ENCODE results near the gene TENM4.

Gene TENM4

GRCh38 chr11:78800756-78801155 is 640.1 kb downstream of the TENM4 start:
- no peak for DNase-seq (ENCODE audit: extremely low spot score)
- ChIA-PET CTCF (interaction anchor here (0.6 to 1.4 kb wide), 6 partner anchors 9 to 301 kb away, joined by 3 to 5 read pairs (median 3); no protein-coding TSS in a partner anchor), POLR2A (interaction anchor here (1.0 kb wide), 1 partner anchor 10 kb away, joined by 3 read pairs; no protein-coding TSS in a partner anchor)
- TF ChIP-seq SP1 (IDR thresholded peaks at IDR 0.05): no peak
- no peak for TF ChIP-seq FOXM1 (IDR thresholded peaks at IDR 0.05; ENCODE audit: borderline replicate concordance)
- TF ChIP-seq FOXK2 (IDR thresholded peaks at IDR 0.05): no peak
- TF ChIP-seq PKNOX1 (IDR thresholded peaks at IDR 0.05): no peak
- no peak for TF ChIP-seq ARNT (IDR thresholded peaks at IDR 0.05)
- TF ChIP-seq FOXA1 (IDR thresholded peaks at IDR 0.05): no peak
- TF ChIP-seq ZNF384 (IDR thresholded peaks at IDR 0.05): no peak
- no peak for TF ChIP-seq L3MBTL2 (conservative IDR thresholded peaks at IDR 0.05)
- no peak for TF ChIP-seq ELF4 (IDR thresholded peaks at IDR 0.05)
- no peak for TF ChIP-seq CTBP1 (IDR thresholded peaks at IDR 0.05; ENCODE audit: borderline replicate concordance)
- no peak for TF ChIP-seq HDGF (IDR thresholded peaks at IDR 0.05; ENCODE audit: borderline replicate concordance)
- TF ChIP-seq BHLHE40 (IDR thresholded peaks at IDR 0.05; ENCODE audit: borderline replicate concordance): no peak
- TF ChIP-seq NFRKB (IDR thresholded peaks at IDR 0.05): no peak

- POLR2A ChIA-PET: no interaction called here
- CTCF ChIA-PET: interaction anchor here (0.6 to 3.4 kb wide), 7 partner anchors 8 to 155 kb away, joined by 3 to 22 read pairs (median 4); no protein-coding TSS in a partner anchor
- no peak for DNase-seq (ENCODE audit: extremely low spot score)
- TF ChIP-seq ZNF384 (IDR thresholded peaks at IDR 0.05) (no peak), NFRKB (IDR thresholded peaks at IDR 0.05) (no peak), ELF4 (IDR thresholded peaks at IDR 0.05) (no peak), HDGF (IDR thresholded peaks at IDR 0.05; ENCODE audit: borderline replicate concordance) (no peak), SP1 (IDR thresholded peaks at IDR 0.05) (no peak), TARDBP (IDR thresholded peaks at IDR 0.05) (no peak), CTBP1 (IDR thresholded peaks at IDR 0.05; ENCODE audit: borderline replicate concordance) (no peak), FOXM1 (IDR thresholded peaks at IDR 0.05; ENCODE audit: borderline replicate concordance) (no peak), BHLHE40 (IDR thresholded peaks at IDR 0.05; ENCODE audit: borderline replicate concordance) (no peak)
Observed at GRCh38 chr11:78800096-78800690, 640.6 kb downstream of the TENM4 start.

- peak; percentile 75 for DNase-seq (ENCODE audit: extremely low spot score)
- TF ChIP-seq LEF1 (IDR thresholded peaks at IDR 0.05; ENCODE audit: borderline replicate concordance) (no peak), BHLHE40 (IDR thresholded peaks at IDR 0.05; ENCODE audit: borderline replicate concordance) (no peak), HDGF (IDR thresholded peaks at IDR 0.05; ENCODE audit: borderline replicate concordance) (no peak), CTBP1 (IDR thresholded peaks at IDR 0.05; ENCODE audit: borderline replicate concordance) (no peak), NFRKB (IDR thresholded peaks at IDR 0.05) (no peak), PKNOX1 (IDR thresholded peaks at IDR 0.05) (no peak), ELF4 (IDR thresholded peaks at IDR 0.05) (no peak), ARNT (IDR thresholded peaks at IDR 0.05) (no peak), SP1 (IDR thresholded peaks at IDR 0.05) (no peak), SUZ12 (IDR thresholded peaks at IDR 0.05) (no peak), FOXA1 (IDR thresholded peaks at IDR 0.05) (no peak)
- ChIA-PET CTCF (interaction anchor here (0.7 to 3.4 kb wide), 11 partner anchors 10 to 301 kb away, joined by 3 to 22 read pairs (median 3); no protein-coding TSS in a partner anchor), POLR2A (no interaction called here)
Observed at GRCh38 chr11:78798663-78799062, 642.2 kb downstream of the TENM4 start.

- ChIA-PET CTCF (interaction anchor here (0.8 to 3.4 kb wide), 8 partner anchors 12 to 302 kb away, joined by 3 to 22 read pairs (median 4); no protein-coding TSS in a partner anchor), POLR2A (no interaction called here)
- DNase-seq (ENCODE audit: extremely low spot score): no peak
- no peak for TF ChIP-seq FOXA1 (IDR thresholded peaks at IDR 0.05)
- no peak for TF ChIP-seq LEF1 (IDR thresholded peaks at IDR 0.05; ENCODE audit: borderline replicate concordance)
- TF ChIP-seq FOXM1 (IDR thresholded peaks at IDR 0.05; ENCODE audit: borderline replicate concordance): no peak
Observed at GRCh38 chr11:78797559-78797958, 643.3 kb downstream of the TENM4 start.

GRCh38 chr11:78796956-78797355 is 643.9 kb downstream of the TENM4 start:
- CTCF ChIA-PET: interaction anchor here (0.6 to 3.4 kb wide), 2 partner anchors 12 to 303 kb away, joined by 3 to 22 read pairs; no protein-coding TSS in a partner anchor
- POLR2A ChIA-PET: no interaction called here
- no peak for TF ChIP-seq SP1 (IDR thresholded peaks at IDR 0.05)
- DNase-seq (ENCODE audit: extremely low spot score): no peak

GRCh38 chr11:78795621-78796261 is 645.1 kb downstream of the TENM4 start:
- CTCF ChIA-PET: interaction anchor here (0.7 kb wide), 1 partner anchor 9 kb away, joined by 4 read pairs; no protein-coding TSS in a partner anchor
- POLR2A ChIA-PET: no interaction called here
- TF ChIP-seq ZNF384 (IDR thresholded peaks at IDR 0.05) (no peak), FOXA1 (IDR thresholded peaks at IDR 0.05) (no peak), ARNT (IDR thresholded peaks at IDR 0.05) (no peak)
- DNase-seq (ENCODE audit: extremely low spot score): no peak

- no peak for TF ChIP-seq ELF4 (IDR thresholded peaks at IDR 0.05)
- TF ChIP-seq HDGF (IDR thresholded peaks at IDR 0.05; ENCODE audit: borderline replicate concordance): no peak
- TF ChIP-seq CTBP1 (IDR thresholded peaks at IDR 0.05; ENCODE audit: borderline replicate concordance): no peak
- no peak for TF ChIP-seq PKNOX1 (IDR thresholded peaks at IDR 0.05)
- TF ChIP-seq NFRKB (IDR thresholded peaks at IDR 0.05): no peak
- TF ChIP-seq BHLHE40 (IDR thresholded peaks at IDR 0.05; ENCODE audit: borderline replicate concordance): no peak
- TF ChIP-seq ZNF384 (IDR thresholded peaks at IDR 0.05): no peak
- no peak for TF ChIP-seq FOXK2 (IDR thresholded peaks at IDR 0.05)
- no peak for TF ChIP-seq FOXA1 (IDR thresholded peaks at IDR 0.05)
- no peak for TF ChIP-seq L3MBTL2 (conservative IDR thresholded peaks at IDR 0.05)
- no peak for TF ChIP-seq LEF1 (IDR thresholded peaks at IDR 0.05; ENCODE audit: borderline replicate concordance)
- no peak for TF ChIP-seq ARNT (IDR thresholded peaks at IDR 0.05)
- no peak for TF ChIP-seq FOXM1 (IDR thresholded peaks at IDR 0.05; ENCODE audit: borderline replicate concordance)
- TF ChIP-seq SUZ12 (IDR thresholded peaks at IDR 0.05): no peak
- no peak for TF ChIP-seq TARDBP (IDR thresholded peaks at IDR 0.05)
- TF ChIP-seq SP1 (IDR thresholded peaks at IDR 0.05): no peak
- CTCF ChIA-PET: interaction anchor here (0.8 to 1.4 kb wide), 2 partner anchors 8 to 308 kb away, joined by 3 read pairs; no protein-coding TSS in a partner anchor
- DNase-seq (ENCODE audit: extremely low spot score): no peak
- POLR2A ChIA-PET: no interaction called here
Observed at GRCh38 chr11:78791964-78792363, 648.9 kb downstream of the TENM4 start.

All from HEK293T (cell line).